ENCODE measurements around the gene ATP9A.

DNA sequence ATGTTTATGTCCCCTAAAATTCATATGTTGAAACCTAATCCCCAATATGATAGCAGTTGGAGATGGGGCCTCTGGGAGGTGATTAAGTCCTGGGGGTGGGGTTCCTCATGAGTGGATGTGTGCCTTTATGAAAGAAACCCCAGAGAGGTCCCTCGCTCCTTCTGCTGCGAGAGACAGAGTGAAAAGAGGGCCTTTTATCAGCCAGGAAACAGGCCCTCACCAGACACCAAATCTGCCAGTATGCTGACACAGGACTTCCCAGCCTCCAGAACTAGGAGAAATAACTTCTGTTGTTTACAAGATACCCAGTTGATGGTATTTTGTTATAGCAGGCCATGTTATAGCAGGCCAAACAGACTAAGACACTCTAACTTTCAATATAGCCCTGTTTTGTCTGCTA lies 124.8 kb downstream of the ATP9A start:
- TF ChIP-seq HDAC2 (IDR thresholded peaks at IDR 0.05; ENCODE audit: borderline replicate concordance in 1 of 2, low read depth in 2 of 2, low read length in 2 of 2) (no peak), CBX5 (IDR thresholded peaks at IDR 0.05; ENCODE audit: low read depth, low read length) (no peak), KDM1A (IDR thresholded peaks at IDR 0.05; ENCODE audit: borderline replicate concordance, low read length) (no peak), RBBP5 (IDR thresholded peaks at IDR 0.05; ENCODE audit: borderline replicate concordance, low read depth, low read length) (no peak)

Measured in H1 (cell line).